Measurements from ENCODE around the gene CD247.

CD247 gene

GRCh38 chr1:167434306-167434705, 84.0 kb downstream of the CD247 start:
- no peak for DNase-seq

DNA sequence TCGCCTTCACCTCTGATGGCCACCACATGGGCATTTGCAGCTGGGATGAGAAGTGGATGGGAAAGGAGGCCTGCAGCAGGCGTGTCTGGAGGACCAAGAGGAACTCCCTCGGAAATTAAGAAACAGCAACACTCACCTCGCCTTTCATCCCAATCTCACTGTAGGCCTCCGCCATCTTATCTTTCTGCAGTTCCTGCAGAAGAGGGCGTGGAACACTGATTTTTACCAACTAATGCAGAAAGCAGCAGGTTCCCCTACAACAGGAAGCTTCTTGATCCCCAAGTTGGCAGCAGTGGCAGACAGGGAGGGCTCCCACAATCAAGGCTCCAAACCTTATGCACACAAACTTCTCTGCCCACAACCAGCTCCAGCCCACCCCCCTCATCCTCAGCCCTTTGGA, 84.4 kb downstream of the CD247 start:
- no peak for DNase-seq

DNA sequence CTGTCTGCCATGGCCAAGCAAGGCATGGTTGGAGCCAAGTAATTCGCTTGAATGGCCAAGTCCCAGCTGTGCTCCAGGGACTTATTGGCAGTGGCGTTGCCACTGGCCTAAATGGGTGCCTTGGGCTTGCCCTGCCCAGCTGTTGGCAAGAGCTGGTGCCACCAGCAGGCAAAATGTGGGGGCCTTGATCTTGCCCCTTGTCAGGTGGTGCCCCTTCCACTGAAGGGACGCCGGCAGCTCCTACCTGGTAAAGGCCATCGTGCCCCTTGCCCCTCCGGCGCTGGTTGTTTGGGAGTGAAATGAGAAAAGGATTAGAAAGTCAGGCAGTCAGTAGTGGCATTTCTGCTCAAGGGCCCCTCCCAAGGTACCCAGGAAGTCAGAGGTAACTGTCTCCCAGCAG, 85.5 kb downstream of the CD247 start:
- no peak for DNase-seq

DNA sequence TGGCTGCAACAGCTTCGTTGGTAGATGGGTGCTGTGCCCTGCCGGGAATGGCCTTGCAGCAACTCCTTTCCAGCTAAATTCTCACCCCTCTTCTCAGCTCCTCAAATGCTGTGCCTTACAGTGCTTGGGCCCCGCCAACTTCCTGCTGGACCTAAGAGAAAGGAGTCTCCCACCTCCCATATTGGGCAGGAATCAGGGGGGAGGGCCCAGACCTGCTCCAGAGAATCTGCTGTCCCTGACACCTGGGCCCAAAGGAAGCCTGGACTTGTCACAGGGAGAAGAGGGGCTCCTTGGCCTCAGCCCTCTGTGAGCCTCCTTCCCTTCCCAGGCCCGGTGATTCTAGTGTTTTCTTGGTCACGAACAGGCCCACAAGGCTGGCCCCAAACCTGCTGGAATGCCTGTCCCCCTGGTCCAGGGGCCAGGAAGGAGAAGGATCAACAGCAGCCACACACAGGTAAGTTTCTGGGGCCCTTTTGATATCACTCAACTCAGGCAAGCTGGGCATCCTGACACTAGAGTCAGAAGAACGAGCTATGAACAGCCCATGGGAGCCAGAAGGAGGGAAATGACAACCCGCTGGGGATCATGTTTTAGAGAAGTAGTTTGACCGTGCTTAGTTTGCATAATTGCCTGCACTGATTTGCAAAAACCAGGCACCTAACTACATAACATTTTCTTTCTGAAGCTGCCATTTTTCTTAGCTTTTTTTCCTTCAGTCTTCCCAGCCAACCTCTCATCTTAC, 86.2 kb downstream of the CD247 start:
- no peak for DNase-seq

DNA sequence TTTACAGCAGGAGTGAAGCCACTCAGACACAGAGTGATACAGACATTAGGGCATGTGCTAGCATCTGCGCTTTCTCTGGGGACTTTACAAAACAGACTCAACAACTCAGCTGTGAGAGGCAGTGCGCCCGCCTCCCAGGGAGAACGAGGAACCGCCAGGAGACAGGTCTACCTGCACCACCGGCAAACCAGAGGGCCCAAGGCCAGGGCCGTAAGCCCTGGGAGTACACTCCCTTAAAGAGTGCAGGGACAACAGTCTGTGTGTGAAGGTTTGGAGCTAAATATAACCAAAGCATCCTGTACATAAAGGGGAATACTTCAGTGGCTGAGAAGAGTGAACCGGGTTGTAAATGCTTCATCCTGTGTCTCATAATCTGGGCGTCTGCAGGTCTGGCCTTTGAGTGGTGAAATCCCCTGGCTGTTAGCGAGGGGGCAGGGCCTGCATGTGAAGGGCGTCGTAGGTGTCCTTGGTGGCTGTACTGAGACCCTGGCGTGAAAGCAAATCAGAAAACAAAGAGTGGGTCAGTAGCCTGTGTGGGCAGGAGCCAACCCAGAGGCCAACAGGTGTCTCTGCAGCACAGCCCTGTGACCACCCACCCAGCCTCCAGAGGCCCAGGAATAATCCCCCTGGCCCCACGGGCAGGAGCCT, 86.9 kb downstream of the CD247 start:
- no peak for DNase-seq

- no peak for DNase-seq
Observed at GRCh38 chr1:167430849-167431242, 87.5 kb downstream of the CD247 start.

- no peak for DNase-seq
Observed at GRCh38 chr1:167430134-167430848, 88.0 kb downstream of the CD247 start.

- no peak for DNase-seq
Observed at GRCh38 chr1:167429612-167430011, 88.7 kb downstream of the CD247 start.

DNA sequence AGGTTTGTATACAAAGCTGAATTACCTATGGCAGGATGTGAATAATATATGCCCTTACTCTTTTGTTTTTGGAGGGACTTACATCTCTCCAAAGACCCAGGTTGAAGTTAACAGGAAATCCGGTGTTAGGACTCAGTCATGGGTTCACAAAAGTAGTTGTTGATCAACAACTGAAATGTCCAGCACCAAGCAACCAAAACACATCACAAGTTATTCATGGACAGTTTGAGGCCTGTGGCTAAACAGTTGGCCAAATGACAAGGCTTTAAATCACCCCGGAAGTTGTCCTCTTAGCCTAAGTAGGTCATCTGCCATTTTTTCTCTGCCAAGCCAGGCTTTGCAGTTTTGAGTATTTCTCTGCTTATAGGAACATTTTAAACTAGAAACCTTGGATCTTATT, 89.9 kb downstream of the CD247 start:
- DNase-seq: no peak

DNA sequence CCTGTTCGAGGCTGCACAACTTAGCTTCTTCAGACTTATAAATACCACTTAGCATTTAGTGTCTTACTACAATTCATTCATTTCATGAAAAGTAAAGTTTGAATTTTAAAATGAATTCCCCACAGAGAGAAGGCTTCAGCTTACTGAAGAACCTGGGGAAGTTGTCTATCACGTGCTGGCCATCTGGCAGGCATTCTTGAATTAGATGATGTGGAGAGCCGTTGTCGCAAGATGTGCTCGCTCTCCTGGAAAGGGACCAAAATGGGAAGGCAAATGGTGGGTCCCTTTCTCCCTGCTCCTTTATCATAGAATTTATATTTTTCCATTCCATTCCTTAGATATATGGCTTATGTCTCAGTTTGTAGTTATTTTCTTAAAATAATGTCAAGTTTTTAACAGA, 90.5 kb downstream of the CD247 start:
- DNase-seq: no peak

- no peak for DNase-seq
Observed at GRCh38 chr1:167426716-167427115, 91.6 kb downstream of the CD247 start.

- no peak for DNase-seq
Observed at GRCh38 chr1:167425482-167425881, 92.8 kb downstream of the CD247 start.

DNA sequence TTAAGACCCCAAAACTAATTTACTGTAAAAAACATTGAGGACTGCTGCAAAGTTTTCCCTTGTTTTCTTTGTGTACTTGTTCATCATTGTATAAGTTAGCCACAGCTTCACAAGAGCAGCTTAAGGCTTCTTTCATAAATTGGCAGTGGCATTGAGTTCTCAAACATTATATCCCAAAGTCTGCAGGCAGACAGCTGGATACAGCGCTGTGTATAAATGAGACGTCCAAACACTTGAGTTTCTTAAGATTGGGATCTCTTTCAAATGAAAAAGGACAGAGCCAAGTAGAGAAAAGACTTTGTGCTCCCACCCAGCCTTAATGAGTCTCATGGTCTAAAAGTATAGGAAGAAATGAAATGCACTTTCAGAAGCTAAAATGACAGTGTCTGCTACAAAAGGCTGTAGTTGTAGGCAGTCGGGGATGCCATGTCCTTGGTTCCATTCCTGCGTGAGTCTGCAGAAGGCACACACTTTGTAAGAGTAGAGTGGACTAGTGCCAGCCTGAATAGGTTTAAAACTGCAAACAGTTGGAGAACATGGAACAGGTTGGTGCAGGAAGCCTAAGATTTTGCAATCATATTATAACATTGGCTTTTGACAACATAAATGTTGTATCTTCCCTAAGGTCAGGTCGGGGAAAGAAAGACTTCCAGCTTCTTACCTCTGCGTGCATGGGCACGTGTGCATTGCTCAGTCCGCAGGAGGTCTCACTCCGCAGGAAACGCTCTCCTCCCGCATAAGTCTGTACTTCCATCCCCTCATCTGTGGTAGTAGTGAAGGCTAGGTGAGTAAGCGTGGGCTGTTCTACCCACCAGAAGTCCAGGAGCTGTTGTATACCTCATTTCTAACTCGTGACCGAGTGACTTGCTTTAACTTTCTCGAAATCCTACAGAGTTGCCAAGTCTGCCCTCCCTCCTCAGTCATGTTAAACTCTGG, 94.4 kb downstream of the CD247 start:
- no peak for DNase-seq

GRCh38 chr1:167420510-167420909, 97.8 kb downstream of the CD247 start:
- no peak for DNase-seq

DNA sequence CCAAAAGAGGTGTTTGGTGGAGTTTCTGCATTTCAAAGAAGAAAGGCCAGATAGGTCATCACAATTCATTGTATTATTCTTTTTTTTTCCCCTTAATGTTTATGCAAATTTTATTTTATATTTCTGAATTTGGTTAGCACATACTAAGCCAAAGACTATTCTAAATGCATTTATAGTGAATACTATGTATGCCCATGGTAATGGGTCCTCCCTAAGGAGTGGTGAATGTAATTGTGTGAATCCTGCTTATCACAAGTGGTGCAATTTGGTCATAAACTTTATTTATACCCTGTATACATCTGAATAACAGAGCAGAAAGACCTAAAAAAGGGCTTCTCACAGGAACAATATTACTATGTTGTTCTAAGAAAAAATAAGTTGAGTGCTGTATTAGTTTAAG, 99.1 kb downstream of the CD247 start:
- no peak for DNase-seq

- DNase-seq: no peak
Observed at GRCh38 chr1:167418391-167418790, 99.9 kb downstream of the CD247 start.

DNA sequence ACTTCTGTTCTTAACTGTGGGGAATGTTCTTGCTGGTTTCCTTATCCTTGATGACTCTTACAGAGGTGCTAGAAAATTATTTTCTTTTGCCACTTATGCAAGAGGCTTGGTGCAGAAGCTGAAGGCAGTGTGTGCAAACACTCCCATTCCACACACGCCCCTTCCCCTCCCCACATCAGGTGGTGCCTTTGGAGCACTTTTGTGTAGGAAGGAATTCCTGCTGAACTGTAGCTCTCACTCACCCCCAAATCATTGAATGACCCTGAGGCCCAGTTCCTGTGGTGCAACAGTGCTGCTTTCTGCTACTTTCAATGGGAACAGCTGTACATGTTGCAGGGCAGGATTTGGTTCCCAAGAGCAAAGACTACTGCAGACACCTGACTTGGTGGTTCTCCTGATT, 101.8 kb downstream of the CD247 start:
- no peak for DNase-seq

GRCh38 chr1:167413328-167413727, 105.0 kb downstream of the CD247 start:
- DNase-seq: no peak

GRCh38 chr1:167412920-167413319, 105.4 kb downstream of the CD247 start:
- no peak for DNase-seq

DNA sequence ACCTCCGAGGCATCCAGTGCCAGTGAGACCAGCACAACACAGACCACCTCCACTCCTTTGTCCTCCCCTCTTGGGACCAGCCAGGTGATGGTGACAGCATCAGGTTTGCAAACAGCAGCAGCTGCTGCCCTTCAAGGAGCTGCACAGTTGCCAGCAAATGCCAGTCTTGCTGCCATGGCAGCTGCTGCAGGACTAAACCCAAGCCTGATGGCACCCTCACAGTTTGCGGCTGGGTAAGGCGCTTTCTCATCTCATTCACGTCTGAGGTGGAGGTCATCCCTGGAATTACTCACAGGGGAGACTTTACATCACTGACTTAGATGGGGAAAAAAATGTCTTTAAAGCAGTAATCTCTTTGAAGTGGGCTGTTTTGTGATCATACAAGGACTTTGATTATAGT, 106.3 kb downstream of the CD247 start:
- DNase-seq: no peak

DNA sequence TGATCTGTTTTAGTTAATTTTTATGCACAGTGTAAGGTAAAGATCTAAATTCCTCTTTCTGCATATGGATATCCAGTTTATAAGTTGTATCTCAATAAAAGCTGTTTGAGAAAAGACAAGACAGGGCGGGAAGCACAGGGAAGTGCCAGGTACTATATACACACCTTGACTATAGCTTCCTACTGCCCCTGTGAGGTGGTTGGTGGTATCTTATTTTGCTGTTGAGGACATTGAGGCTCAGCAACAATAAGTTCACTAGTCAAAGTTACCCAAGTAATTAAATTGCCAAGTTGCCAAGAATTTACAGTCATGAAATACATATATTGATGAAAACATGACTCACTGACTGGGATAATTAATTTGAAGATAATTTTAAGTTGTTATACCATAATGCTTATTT, 109.1 kb downstream of the CD247 start:
- no peak for DNase-seq

GRCh38 chr1:167408355-167408754, 110.0 kb downstream of the CD247 start:
- no peak for DNase-seq

GRCh38 chr1:167404908-167405307, 113.4 kb downstream of the CD247 start:
- no peak for DNase-seq
